HG02970 (cell line): ENCODE results near the gene ZNF331.
"Not testable (repeated sequence)": the region's sequence is repeated elsewhere in the genome, so short reads cannot be mapped to it uniquely, and the experiment has no call there.

Experiments
- ATAC-seq: cut with Tn5 transposase; IDR thresholded peaks from one replicate; pipeline ENCODE4 v1.9.1; 2021; ENCODE audit warnings: mild to moderate bottlenecking, moderate library complexity, moderate number of reproducible peaks; ENCODE audit not compliant: unreplicated experiment, low FRiP score

The ZNF331 gene

GRCh38 chr19:53537521-53538377 is at the start of gene ZNF331:
TSS of gene ZNF331 (plus strand) at chr19:53538145. CDS start at chr19:53569377, 31,232 bp downstream.
- ATAC-seq, result peak; percentile 84

- no peak for ATAC-seq
These were observed 45.8 kb upstream of the ZNF331 start for GRCh38 chr19:53492153-53492552.

GRCh38 chr19:53497311-53498023 is 40.5 kb upstream of the ZNF331 start:
- ATAC-seq, result not testable (repeated sequence)

- ATAC-seq, result not testable (repeated sequence)
These were observed 39.9 kb upstream of the ZNF331 start for GRCh38 chr19:53498024-53498395.

- not testable (repeated sequence) for ATAC-seq
These were observed 34.8 kb upstream of the ZNF331 start for GRCh38 chr19:53503151-53503550.

- ATAC-seq, result not testable (repeated sequence)
These were observed 34.1 kb upstream of the ZNF331 start for GRCh38 chr19:53503671-53504364.

- not testable (repeated sequence) for ATAC-seq
These were observed 33.6 kb upstream of the ZNF331 start for GRCh38 chr19:53504365-53504703.

GRCh38 chr19:53504885-53505284 is 33.1 kb upstream of the ZNF331 start:
- ATAC-seq, result no peak

- ATAC-seq, result no peak
These were observed 31.2 kb upstream of the ZNF331 start for GRCh38 chr19:53506728-53507127.

- ATAC-seq, result no peak
These were observed 30.2 kb upstream of the ZNF331 start for GRCh38 chr19:53507523-53508442.

GRCh38 chr19:53509443-53509842 is 28.5 kb upstream of the ZNF331 start:
- ATAC-seq, result no peak

GRCh38 chr19:53509845-53510244 is 28.1 kb upstream of the ZNF331 start:
- no peak for ATAC-seq

- ATAC-seq, result no peak
These were observed 26.6 kb upstream of the ZNF331 start for GRCh38 chr19:53511357-53511756.

GRCh38 chr19:53511933-53512374 is 26.0 kb upstream of the ZNF331 start:
- ATAC-seq, result no peak

- not testable (repeated sequence) for ATAC-seq
These were observed 22.9 kb upstream of the ZNF331 start for GRCh38 chr19:53515047-53515446.

GRCh38 chr19:53517114-53517741 is 20.7 kb upstream of the ZNF331 start:
- no peak for ATAC-seq

- ATAC-seq, result no peak
These were observed 19.8 kb upstream of the ZNF331 start for GRCh38 chr19:53518121-53518520.

- ATAC-seq, result no peak
These were observed 19.2 kb upstream of the ZNF331 start for GRCh38 chr19:53518716-53519115.

- ATAC-seq, result no peak
These were observed 18.5 kb upstream of the ZNF331 start for GRCh38 chr19:53519446-53519845.

- no peak for ATAC-seq
These were observed 17.8 kb upstream of the ZNF331 start for GRCh38 chr19:53520163-53520546.
